BE2C (cell line): ENCODE measurements around the gene EID2.

ENCODE experiments used
- DNase-seq: peaks from one replicate; pipeline ENCODE4 v3.0.0-alpha.2; 2020
- H3K27me3 ChIP-seq: fragments of 250-450 bp; sonication (Bioruptor Pico); 2 replicates; pipeline ENCODE4 v1.5.1; 2020; ENCODE audit warnings: mild to moderate bottlenecking
- H3K36me3 ChIP-seq: fragments of 250-450 bp; sonication (Bioruptor Pico); 2 replicates; pipeline ENCODE4 v1.5.1; 2020; ENCODE audit warnings: mild to moderate bottlenecking
- H3K4me1 ChIP-seq: fragments of 250-450 bp; sonication (Bioruptor Pico); 2 replicates; pipeline ENCODE4 v1.5.1; 2020
- H3K4me3 ChIP-seq: 2 replicates; pipeline ENCODE4 v1.5.1; 2011; ENCODE audit warnings: low read depth, low read length
- H3K9me3 ChIP-seq: fragments of 250-450 bp; sonication (Bioruptor Pico); 2 replicates; pipeline ENCODE4 v1.5.1; 2020
- CTCF ChIP-seq: IDR thresholded peaks from 2 replicates; pipeline ENCODE4 v1.5.1; 2012; ENCODE audit warnings: mild to moderate bottlenecking, low read depth, low read length

The EID2 gene

GRCh38 chr19:39532233-39533002 lies 7.5 kb downstream of the EID2 start, which contains the start of gene EID2B:
EID2B (minus strand) TSS chr19:39532852; CDS start chr19:39532802, 50 bp downstream.
- Histone ChIP-seq H3K36me3 (no peaks in the 10 kb centered on the region), H3K27me3 (no peaks in the 10 kb centered on the region), H3K9me3 (no peaks in the 10 kb centered on the region), H3K4me3 (peak within 1 kb of the TSS; percentile 83), H3K4me1 (no peaks in the 10 kb centered on the region)
- DNase-seq: peak; percentile 96
- TF ChIP-seq CTCF: peak; percentile 98

GRCh38 chr19:39531834-39532232 lies 8.1 kb downstream of the EID2 start:
- TF ChIP-seq CTCF: no peak
- Histone ChIP-seq H3K36me3 (no peaks in the 10 kb centered on the region), H3K27me3 (no peaks in the 10 kb centered on the region), H3K4me3 (peak overlapping the region; percentile 83), H3K4me1 (no peaks in the 10 kb centered on the region), H3K9me3 (no peaks in the 10 kb centered on the region)
- DNase-seq: no peak

GRCh38 chr19:39525205-39525604 lies 14.8 kb downstream of the EID2 start:
- DNase-seq: no peak
- Histone ChIP-seq H3K4me1 (no peaks in the 10 kb centered on the region), H3K27me3 (no peaks in the 10 kb centered on the region), H3K9me3 (no peaks in the 10 kb centered on the region), H3K4me3 (no peak overlapping the region), H3K36me3 (no peaks in the 10 kb centered on the region)
- TF ChIP-seq CTCF: no peak

- Histone ChIP-seq H3K4me1 (no peaks in the 10 kb centered on the region), H3K4me3 (no peak overlapping the region), H3K36me3 (no peaks in the 10 kb centered on the region), H3K9me3 (no peaks in the 10 kb centered on the region), H3K27me3 (no peaks in the 10 kb centered on the region)
- DNase-seq: no peak
- no peak for TF ChIP-seq CTCF
Measured at GRCh38 chr19:39524495-39524894, 15.5 kb downstream of the EID2 start.

- Histone ChIP-seq H3K27me3 (peaks cover 7% of the 10 kb centered on the region), H3K4me3 (no peak overlapping the region), H3K4me1 (no peaks in the 10 kb centered on the region), H3K9me3 (no peaks in the 10 kb centered on the region), H3K36me3 (no peaks in the 10 kb centered on the region)
- no peak for DNase-seq
- TF ChIP-seq CTCF: no peak
Measured at GRCh38 chr19:39520541-39521484, 19.1 kb downstream of the EID2 start.
